Activated CD8-positive, alpha-beta T cell treated with anti-CD3 and anti-CD28 coated beads for 36 hours (primary cell): Measurements from ENCODE around the gene ADCY5. TPM values are rescaled to one million over a fixed set of nuclear protein-coding genes. Genes with fewer than 3 reads are reported as not detected.
A peak's percentile ranks its signal among the peaks of the same experiment; 100 is the strongest.

Source experiments
- ATAC-seq: fragments of 200-7000 bp; cut with Tn5 transposase; one replicate; pipeline ENCODE4 v1.10.0; 2021; ENCODE audit warnings: mild to moderate bottlenecking, moderate library complexity
- CTCF ChIA-PET: fragments of 350-600 bp; sonication (Branson Sonifier 250); formaldehyde crosslinking; loops from one replicate; lab custom pipeline; 2021; ENCODE audit warnings: antibody characterized with exemption; lab: Charles Lee
- POLR2A ChIA-PET: fragments of 350-600 bp; sonication (Branson Sonifier 250); formaldehyde crosslinking; loops from one replicate; lab custom pipeline; 2021; ENCODE audit warnings: antibody characterized with exemption; lab: Charles Lee
- DNase-seq: peaks from one replicate; pipeline ENCODE4 v3.0.0-alpha.2; 2020
- H3K27ac Mint-ChIP-seq: one replicate; pipeline ENCODE4 v1.8.0; 2021; ENCODE audit warnings: mild to moderate bottlenecking, mixed read lengths
- H3K27me3 Mint-ChIP-seq: one replicate; pipeline ENCODE4 v1.8.0; 2021; ENCODE audit warnings: mixed read lengths
- H3K36me3 Mint-ChIP-seq: one replicate; pipeline ENCODE4 v1.8.0; 2021; ENCODE audit warnings: low read depth, mixed read lengths
- H3K4me1 Mint-ChIP-seq: one replicate; pipeline ENCODE4 v1.8.0; 2021; ENCODE audit warnings: low read depth, mixed read lengths
- H3K4me3 Mint-ChIP-seq: one replicate; pipeline ENCODE4 v1.8.0; 2021; ENCODE audit warnings: mild to moderate bottlenecking, moderate library complexity, mixed read lengths
- H3K9me3 Mint-ChIP-seq: one replicate; pipeline ENCODE4 v1.8.0; 2021; ENCODE audit warnings: mixed read lengths
- intact Hi-C: fragments of 100-400 bp; cut with micrococcal nuclease; formaldehyde crosslinking; loops from one replicate; pipeline ENCODE4 v1.10.0; 2022
- total RNA-seq, 2 experiments: library from RNA; stranded (reverse); gene quantifications; one replicate each; pipeline ENCODE4 v1.2.3, GENCODE V29; 2021
- TF ChIP-seq, protein P1 (sequence below): fragments of 200-600 bp; IDR thresholded peaks from one replicate; pipeline ENCODE4 v1.8.0; 2022; ENCODE audit warnings: antibody characterized with exemption, mild to moderate bottlenecking

The ADCY5 gene
- total RNA-seq = not detected

DNA sequence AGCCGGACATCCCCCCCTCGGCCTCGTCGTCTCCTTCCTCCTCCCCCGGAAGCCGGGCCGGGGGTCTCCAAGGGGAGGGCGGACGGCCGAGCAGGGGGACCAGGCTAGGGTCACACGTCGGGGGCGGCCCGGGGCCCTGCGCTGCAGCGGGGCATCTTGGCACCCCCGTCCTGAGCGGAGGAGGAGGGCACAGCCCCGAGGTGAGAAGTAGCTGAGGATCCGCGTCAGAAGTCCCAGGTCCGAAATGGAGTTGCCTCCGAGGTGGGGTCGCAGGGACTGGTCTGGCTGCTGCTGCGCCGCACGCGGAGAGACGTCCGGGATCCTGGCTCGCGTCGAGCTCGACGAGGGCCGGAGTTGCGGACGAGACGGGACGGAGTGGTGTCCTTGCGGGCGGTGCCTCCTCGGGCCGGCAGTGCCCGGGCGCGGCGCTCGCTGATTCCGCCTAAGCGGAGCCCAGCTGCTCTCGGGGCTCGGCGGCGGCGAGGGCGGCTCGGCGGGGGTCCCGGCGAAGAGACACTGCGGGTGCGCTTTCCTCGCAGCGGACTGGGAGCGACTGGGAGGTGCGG is at the start of gene ADCY5:
Gene ADCY5, minus strand, starts transcription at position 555 of the 566 bp plus-strand sequence. Its CDS starts 545 bp downstream, at position 10.
- H3K4me3 Mint-ChIP-seq = peak within 1 kb of the TSS; percentile 43
- peaks cover 42% of the 10 kb centered on the region for H3K27me3 Mint-ChIP-seq
- intact Hi-C loops = no loop called here
- peaks cover 4% of the 10 kb centered on the region for H3K4me1 Mint-ChIP-seq
- POLR2A ChIA-PET = no interaction called here
- DNase-seq (no peak), ATAC-seq (no peak)
- TF ChIP-seq, protein P1, sequence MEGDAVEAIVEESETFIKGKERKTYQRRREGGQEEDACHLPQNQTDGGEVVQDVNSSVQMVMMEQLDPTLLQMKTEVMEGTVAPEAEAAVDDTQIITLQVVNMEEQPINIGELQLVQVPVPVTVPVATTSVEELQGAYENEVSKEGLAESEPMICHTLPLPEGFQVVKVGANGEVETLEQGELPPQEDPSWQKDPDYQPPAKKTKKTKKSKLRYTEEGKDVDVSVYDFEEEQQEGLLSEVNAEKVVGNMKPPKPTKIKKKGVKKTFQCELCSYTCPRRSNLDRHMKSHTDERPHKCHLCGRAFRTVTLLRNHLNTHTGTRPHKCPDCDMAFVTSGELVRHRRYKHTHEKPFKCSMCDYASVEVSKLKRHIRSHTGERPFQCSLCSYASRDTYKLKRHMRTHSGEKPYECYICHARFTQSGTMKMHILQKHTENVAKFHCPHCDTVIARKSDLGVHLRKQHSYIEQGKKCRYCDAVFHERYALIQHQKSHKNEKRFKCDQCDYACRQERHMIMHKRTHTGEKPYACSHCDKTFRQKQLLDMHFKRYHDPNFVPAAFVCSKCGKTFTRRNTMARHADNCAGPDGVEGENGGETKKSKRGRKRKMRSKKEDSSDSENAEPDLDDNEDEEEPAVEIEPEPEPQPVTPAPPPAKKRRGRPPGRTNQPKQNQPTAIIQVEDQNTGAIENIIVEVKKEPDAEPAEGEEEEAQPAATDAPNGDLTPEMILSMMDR = no peak
- no peak within 1 kb of the TSS for H3K27ac Mint-ChIP-seq
- no peaks in the 10 kb centered on the region for H3K36me3 Mint-ChIP-seq
- no peaks in the 10 kb centered on the region for H3K9me3 Mint-ChIP-seq
- CTCF ChIA-PET = interaction anchor here (0.6 to 3.7 kb wide), 11 partner anchors 9 to 119 kb away, joined by 3 to 29 read pairs (median 4); no protein-coding TSS in a partner anchor

DNA sequence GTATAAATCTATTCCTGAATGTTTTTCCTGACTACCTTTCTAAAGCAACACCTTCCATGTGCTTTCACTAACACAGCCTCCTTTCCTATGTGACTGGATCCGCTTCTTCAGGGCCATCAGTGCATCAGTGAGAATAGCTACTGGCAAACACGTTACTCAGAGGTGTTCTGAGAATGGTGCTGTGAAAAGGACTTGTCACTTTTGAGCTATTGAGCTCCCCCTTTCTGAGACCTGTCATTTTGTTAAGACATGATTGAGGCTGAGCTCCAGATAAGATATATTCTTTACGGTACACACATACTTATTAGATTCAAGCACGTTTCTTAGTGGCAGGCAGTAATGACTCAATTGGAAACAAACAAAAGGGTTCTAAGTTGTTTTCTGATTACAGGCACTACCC is 45.0 kb upstream of the ADCY5 start:
- no peak overlapping the region for H3K4me3 Mint-ChIP-seq
- H3K36me3 Mint-ChIP-seq = peaks cover 15% of the 10 kb centered on the region
- H3K9me3 Mint-ChIP-seq = no peaks in the 10 kb centered on the region
- TF ChIP-seq, protein P1 = no peak
- ChIA-PET POLR2A (no interaction called here), CTCF (interaction anchor here (2.1 kb wide), 1 partner anchor 65 kb away, joined by 8 read pairs; no protein-coding TSS in a partner anchor)
- intact Hi-C loops = no loop called here
- ATAC-seq = no peak
- no peak for DNase-seq
- no peaks in the 10 kb centered on the region for H3K27me3 Mint-ChIP-seq
- peaks cover 7% of the 10 kb centered on the region for H3K4me1 Mint-ChIP-seq
- H3K27ac Mint-ChIP-seq = no peak overlapping the region

DNA sequence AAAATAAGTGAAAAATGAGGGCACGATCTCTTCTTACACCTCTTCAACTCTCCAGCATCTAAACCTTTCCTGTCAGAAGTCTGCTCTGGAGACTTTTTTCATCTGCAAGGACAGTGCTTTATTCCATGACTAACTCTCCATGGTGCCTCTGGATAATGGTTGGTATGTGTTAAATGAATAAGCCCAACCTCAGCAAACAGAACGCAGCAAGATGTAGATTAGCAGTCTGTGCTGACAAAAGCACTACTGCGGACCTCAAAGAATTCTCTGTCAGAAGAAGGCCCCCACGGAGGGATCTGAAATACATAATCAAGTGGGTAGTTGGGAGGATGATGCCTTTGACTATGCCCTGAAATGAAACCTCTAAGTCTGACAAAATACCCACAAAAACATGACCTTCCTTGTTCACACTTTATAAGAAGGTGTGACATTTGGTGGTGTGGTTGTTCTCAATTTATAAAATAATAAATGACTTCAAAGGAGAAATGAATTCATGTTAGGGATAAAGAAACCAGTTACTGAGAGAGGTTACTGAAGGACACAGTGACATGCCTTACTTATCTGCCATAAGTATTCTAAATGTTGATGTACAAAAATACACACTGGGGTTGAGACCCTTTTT is 43.2 kb upstream of the ADCY5 start:
- no peak overlapping the region for H3K27ac Mint-ChIP-seq
- no peaks in the 10 kb centered on the region for H3K27me3 Mint-ChIP-seq
- TF ChIP-seq, protein P1 = no peak
- no peak for DNase-seq
- intact Hi-C loops = no loop called here
- ChIA-PET CTCF (interaction anchor here (3.2 kb wide), 1 partner anchor 44 kb away, joined by 22 read pairs; the partner anchor contains the start of gene ADCY5), POLR2A (no interaction called here)
- H3K9me3 Mint-ChIP-seq = no peaks in the 10 kb centered on the region
- peak; percentile 53 for ATAC-seq
- peaks cover 10% of the 10 kb centered on the region for H3K36me3 Mint-ChIP-seq
- H3K4me3 Mint-ChIP-seq = no peak overlapping the region
- peaks cover 7% of the 10 kb centered on the region for H3K4me1 Mint-ChIP-seq

DNA sequence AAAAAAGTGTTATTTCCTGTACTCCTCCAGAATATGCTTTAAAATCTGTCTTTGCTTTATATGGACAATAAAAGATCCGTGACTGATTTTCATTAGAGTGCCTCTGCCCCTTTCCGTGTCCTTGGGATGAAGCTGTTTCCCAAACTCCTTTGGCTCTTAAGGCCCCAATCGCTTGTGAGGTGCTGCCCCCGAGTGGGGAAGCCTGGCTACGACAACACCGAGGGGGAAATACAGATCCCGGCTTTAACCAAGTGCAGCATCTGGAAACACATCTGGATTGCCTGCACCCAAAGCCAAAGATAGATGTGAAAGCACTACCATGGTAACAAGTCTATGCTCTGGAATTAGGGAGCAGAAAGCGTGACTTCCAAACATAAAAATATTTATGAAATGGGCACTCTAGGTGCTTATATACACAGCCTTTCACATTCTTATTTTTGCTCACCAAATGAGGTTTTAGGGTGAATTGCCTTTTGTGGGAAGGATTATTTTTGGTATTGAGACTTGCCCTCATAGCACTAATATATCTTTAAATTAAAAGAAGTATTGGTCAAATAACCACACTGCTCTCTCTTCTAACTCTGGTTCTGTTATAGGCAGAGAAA is 40.6 kb upstream of the ADCY5 start:
- TF ChIP-seq, protein P1 = peak; percentile 86
- peaks cover 7% of the 10 kb centered on the region for H3K36me3 Mint-ChIP-seq
- H3K4me1 Mint-ChIP-seq = peaks cover 7% of the 10 kb centered on the region
- H3K9me3 Mint-ChIP-seq = no peaks in the 10 kb centered on the region
- no peaks in the 10 kb centered on the region for H3K27me3 Mint-ChIP-seq
- H3K27ac Mint-ChIP-seq = no peak overlapping the region
- ATAC-seq = peak; percentile 64
- ChIA-PET POLR2A (no interaction called here), CTCF (interaction anchor here (0.7 to 3.5 kb wide), 19 partner anchors 7 to 192 kb away, joined by 3 to 28 read pairs (median 4); partner anchors contain the start of gene ADCY5)
- intact Hi-C loops = loop anchor here (2.0 kb wide), 1 partner anchor 163 kb away; no protein-coding TSS in a partner anchor
- DNase-seq = peak; percentile 66
- no peak overlapping the region for H3K4me3 Mint-ChIP-seq
